Fibroblast of lung (primary cell): ENCODE measurements around the gene FBH1.
"Not testable (repeated sequence)": the region's sequence is repeated elsewhere in the genome, so short reads cannot be mapped to it uniquely, and the experiment has no call there.

Source experiments
- EZH2 ChIP-seq: IDR thresholded peaks from 2 replicates; pipeline ENCODE4 v1.5.1; 2012; ENCODE audit warnings: low read length, control low read depth, mild to moderate bottlenecking; ENCODE audit errors: missing control alignments
- TF ChIP-seq, protein P1 (sequence below), 2 donors: IDR thresholded peaks in 1 of 2; conservative IDR thresholded peaks in 1 of 2; 1 replicate in 1 of 2; 2 replicates in 1 of 2; pipeline ENCODE4 v1.5.1; 2011 to 2012; ENCODE audit warnings: low read length in 2 of 2, control low read depth in 1 of 2, inconsistent platforms in 1 of 2, low read depth in 1 of 2, mild to moderate bottlenecking in 1 of 2

DNA sequence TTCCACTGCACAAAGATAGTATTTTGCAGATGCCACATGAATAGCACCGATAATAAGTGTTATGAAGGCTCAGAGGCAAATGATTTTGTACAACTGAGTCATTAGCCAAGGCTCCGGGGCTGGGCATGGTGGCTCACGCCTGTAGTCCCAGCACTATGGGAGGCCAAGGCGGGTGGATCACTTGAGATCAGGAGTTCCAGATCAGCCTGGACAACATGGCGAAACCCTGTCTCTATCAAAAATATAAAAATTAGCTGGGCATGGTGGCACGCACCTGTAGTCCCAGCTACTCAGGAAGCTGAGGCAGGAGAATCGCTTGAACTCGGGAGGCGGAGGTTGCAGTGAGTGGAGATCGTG is 56.4 kb downstream of the FBH1 start:
- TF ChIP-seq, protein P1, sequence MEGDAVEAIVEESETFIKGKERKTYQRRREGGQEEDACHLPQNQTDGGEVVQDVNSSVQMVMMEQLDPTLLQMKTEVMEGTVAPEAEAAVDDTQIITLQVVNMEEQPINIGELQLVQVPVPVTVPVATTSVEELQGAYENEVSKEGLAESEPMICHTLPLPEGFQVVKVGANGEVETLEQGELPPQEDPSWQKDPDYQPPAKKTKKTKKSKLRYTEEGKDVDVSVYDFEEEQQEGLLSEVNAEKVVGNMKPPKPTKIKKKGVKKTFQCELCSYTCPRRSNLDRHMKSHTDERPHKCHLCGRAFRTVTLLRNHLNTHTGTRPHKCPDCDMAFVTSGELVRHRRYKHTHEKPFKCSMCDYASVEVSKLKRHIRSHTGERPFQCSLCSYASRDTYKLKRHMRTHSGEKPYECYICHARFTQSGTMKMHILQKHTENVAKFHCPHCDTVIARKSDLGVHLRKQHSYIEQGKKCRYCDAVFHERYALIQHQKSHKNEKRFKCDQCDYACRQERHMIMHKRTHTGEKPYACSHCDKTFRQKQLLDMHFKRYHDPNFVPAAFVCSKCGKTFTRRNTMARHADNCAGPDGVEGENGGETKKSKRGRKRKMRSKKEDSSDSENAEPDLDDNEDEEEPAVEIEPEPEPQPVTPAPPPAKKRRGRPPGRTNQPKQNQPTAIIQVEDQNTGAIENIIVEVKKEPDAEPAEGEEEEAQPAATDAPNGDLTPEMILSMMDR (conservative IDR thresholded peaks at IDR 0.05 in 1 of 2, IDR thresholded peaks at IDR 0.05 in 1 of 2; ENCODE audit: low read depth in 1 of 2, low read length in 2 of 2), result not testable (repeated sequence)
- not testable (repeated sequence) for TF ChIP-seq EZH2
